COLO829 (cell line): ENCODE results near the gene CNOT4.
"Not testable (repeated sequence)": the region's sequence is repeated elsewhere in the genome, so short reads cannot be mapped to it uniquely, and the experiment has no call there.

ENCODE experiments used
- DNase-seq: peaks from one replicate; pipeline ENCODE4 v3.0.0; 2012; ENCODE audit warnings: low spot score

CNOT4 gene

DNA sequence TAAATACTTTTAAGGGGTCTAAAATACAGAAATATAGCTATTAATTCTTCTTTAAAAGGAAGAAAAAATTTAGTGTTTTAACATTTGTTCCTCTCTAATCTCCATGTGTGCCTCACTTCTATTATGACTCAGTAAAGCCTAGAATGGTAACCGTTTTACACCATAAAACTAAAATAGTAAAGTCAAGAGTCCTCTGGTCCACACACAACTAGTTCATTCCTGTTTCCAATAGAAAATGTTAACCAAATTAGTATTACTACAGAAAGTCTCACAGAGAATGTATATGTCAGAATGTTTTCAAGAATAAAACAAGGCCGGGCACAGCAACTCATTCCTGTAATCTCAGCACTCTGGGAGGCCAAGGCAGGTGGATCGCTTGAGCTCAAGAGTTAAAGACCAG lies 55.8 kb downstream of the CNOT4 start:
- DNase-seq: no peak

DNA sequence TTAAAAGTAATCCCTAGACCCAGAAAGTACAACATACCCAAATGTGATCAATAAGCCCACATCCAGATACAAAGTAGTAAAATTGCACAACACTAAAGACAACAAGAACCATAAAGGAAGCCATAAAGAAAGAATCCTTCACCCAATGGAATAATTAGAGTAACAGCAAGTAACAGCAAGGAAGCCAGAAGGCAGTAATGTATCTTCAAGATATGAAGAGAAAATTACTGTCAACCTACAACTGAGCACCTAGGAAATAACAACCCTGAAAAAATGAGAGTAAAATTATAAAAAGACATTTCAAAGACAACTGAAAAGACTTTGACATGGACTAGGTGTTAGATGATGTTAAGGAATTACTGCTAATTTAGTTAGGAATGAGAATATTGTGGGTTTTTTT lies 60.5 kb downstream of the CNOT4 start:
- no peak for DNase-seq

DNA sequence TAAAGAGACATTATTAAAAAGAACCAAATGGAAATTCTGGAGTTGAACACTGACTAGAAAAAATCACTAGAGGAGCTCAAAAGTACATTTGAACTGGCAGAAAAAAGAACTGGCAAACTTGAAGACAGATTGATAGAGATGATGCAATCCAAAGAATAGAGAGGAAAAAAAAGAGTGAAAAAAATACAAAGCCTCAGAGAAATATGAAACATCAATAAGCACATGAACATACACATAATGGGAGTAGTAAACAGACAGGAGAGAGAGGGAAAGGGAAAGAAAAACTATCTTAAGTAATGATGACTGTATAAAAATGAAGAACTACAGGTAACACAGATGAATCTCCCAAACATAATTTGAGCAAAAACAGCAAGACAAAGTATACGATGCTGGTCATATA lies 61.1 kb downstream of the CNOT4 start:
- DNase-seq: no peak

DNA sequence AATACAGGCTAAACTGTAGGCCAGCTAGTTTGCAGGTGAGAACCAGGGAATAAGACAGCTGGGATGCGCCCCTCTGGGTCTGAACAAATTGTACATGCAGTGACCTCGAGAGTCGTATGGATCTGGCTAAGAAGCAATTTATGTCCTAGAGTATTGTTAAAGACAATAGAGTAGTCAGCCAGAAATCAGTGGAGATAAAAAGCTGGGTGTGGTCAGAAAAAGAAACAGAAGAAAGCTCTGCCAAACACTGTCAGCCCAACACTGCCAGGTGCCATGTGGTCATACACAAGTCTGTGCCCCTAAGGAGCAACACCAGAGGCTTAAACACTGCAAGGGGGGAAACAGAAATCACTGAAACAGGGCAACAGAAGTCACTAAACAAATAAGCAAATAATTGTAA lies 62.2 kb downstream of the CNOT4 start:
- DNase-seq: no peak

DNA sequence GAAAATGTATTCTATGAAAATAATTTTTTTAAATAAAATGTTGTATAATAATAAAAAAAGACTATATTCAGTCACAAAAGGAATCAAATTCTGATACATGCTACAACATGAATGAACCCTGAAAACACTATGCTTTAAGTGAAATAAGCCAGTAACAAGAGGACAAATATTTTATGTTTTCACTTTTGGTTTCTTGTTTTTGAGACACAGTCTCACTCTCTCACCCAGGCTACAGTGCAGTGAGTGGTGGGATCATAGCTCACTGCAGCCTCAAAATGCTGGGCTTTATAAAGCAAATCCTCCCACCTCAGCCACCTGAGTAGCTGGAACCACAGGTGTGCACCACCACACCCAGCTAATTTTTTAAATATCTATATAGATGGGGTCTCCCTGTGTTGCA lies 64.2 kb downstream of the CNOT4 start:
- DNase-seq: no peak

DNA sequence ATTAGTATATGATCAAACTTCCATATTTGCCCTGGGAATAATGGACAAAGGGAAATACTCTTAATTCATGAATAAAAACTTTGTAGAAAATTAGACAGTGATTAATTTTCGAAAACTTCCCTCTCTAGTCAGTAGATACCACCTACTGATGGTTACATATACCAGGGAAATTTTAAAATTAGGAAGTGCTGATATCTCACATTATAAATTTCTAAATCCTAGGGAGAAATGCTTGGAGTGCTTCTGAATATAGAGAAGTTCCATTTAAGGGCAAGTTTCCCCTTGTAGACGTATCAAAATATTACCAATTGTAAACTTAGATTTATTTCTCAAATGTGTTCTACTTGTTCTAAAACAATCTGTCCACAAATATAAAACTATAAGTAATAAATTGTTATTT lies 64.6 kb downstream of the CNOT4 start:
- not testable (repeated sequence) for DNase-seq

DNA sequence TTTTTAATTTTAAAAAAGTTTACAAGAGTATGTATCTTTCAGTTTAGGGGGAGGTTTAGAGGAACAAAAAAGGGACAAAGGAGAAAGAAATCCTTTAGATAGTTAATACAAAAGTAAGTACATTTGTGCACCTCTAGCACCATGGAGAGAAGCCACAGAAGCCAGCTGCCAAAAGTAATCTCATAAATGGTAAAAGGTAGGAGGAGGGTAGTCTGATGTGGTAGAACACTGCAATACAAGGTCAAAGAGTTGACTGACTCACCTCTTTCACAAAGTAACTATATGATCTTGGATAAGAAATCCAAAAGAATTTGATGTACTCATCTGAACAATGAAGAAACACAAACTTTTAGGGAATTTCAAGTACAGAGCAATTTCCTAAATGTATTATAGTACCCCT lies 68.1 kb downstream of the CNOT4 start:
- DNase-seq: peak; percentile 66

DNA sequence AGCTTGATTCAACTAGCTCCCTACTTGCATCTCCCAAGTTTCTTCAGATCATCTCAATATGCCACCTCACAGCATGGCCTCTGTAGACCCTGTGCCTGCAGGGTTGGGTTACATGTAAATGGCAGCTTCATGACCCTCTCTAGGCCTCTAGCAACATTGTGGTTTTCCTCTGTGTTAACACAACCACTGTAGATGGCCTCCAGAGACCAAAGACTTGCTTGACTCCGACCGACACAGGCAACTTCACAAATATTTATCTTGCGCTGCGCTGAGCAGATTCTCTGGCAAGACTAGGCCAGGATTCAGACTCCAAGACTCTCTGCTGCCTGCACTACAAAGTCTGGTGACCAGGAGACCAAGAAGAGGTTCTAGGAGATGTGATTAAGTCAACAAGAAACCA lies 75.9 kb downstream of the CNOT4 start:
- DNase-seq: no peak

DNA sequence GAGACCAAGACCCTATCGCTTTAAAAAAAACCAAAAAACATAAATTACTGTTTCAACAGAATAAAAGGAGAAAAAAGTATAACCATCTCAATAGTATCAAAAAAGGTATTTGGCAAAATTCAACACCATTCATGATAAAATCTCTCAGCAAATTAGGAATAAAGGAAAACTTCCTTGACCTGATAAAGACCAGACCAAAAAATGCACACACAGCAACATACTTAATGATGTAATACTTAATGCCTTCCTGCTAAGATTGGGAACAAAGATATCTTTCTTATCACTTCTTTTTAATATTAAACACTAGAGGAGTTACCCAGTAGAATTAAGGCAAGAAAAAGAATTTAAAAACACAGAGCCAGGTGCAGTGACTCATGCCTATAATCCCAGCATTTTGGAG lies 79.3 kb downstream of the CNOT4 start:
- peak; percentile 35 for DNase-seq

DNA sequence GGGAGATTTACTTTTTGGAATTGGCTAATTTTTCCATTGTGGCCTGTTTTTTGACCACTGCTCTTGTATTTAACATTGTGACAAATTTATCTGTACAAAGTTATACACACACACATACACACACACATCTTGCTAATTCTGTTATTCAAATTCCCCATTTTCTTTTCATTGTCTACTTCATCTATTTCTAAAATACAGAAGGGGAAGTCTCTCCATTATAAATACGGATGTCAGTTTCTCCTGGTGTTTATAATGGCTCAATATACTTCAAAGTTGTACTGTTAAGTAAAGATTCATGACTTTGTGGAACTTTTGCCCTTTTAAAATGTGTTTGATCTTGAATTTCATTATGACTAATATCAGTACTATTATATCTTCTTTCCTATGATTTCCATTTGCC lies 81.0 kb downstream of the CNOT4 start:
- DNase-seq: no peak

DNA sequence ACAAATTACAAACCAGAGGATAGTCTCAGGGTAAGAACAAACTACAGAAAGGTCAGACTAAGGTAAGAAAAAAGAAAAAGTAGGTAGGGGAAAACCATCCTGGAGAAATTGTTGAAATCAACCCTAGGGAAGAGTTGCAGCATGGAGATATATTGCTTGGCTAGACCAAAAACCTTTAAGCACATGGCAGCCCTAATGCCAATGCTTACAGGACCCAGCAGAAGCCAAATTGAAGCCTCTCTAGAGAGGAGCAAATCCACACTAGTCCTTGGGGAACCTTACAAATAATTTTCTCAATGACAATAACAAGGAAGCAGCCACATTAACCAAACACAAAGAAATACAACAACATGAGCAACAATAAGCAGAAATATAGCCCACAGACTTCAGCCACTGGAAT lies 81.9 kb downstream of the CNOT4 start:
- DNase-seq: no peak

DNA sequence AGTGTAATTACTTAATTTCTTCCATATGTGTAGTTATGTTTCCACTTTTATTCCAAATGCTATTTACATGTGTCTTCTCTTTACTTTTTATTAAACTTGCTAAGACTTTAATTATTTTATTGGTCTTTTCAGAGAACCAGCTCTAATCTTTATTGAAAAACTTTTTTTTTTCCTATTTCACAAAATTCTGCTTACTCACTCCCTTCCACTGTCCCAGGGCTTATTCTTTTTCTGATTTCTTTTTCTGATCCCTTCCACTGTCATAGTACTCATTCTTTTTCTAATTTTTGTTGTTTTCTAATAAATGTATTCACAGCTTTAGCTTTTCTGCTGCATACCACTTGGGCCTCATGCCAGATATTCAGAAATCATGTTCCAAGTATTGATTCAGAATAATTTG lies 82.7 kb downstream of the CNOT4 start:
- DNase-seq: no peak

DNA sequence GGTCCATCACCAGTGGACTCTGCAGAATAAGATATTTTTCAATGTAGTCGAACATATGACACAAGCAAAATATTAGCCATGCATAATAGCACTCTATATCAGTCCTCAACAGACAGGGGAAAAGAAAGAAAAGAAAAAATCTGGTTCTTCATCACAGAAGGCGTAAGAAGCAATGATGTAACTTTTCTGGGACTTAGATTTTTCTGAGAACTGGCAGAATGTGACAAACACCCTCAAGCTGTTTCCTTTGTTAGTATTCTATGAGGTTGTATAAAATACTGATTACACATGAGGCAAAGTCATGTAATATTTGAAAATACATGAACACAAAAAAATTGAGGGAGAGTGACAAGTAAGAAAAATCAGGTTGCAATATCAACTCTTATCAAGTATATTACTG lies 84.9 kb downstream of the CNOT4 start:
- no peak for DNase-seq

DNA sequence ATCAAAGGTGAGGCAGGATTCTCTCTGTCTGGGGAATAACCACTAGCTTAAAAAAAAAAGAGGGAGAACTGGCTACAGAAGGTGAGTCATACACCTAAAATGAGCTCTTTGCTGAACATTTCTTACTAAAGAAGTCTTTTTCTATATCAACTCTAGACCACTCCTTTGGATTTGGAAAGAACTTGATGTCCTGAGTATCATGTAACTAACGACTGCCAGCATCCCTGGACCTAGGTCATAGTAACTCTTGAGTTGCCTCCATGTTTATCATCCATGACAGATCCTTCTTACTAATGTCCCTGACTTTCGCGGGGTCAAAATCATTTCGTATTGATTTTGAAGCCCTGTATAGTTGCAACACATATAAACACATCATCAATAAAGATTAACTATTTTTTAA lies 89.1 kb downstream of the CNOT4 start:
- DNase-seq: no peak

DNA sequence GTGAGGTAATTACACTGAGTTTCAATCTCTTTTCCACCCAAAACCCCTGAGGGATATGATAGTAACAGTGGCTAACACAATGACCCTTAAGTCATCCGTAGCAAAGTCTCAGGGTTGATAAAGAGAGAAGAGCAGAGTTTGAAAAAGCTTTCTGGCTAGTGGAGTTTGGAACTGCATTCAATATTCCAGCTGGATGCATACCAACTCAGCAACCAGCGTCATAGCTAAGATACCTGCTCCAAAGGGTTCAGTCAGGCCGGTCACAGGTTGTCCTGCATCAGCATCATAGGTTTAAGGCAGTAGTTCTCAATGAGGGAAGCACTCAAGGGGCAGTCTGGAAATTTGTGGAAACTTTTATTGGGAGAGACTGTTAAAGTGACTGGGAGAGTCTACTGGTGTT lies 93.5 kb downstream of the CNOT4 start:
- DNase-seq: no peak

DNA sequence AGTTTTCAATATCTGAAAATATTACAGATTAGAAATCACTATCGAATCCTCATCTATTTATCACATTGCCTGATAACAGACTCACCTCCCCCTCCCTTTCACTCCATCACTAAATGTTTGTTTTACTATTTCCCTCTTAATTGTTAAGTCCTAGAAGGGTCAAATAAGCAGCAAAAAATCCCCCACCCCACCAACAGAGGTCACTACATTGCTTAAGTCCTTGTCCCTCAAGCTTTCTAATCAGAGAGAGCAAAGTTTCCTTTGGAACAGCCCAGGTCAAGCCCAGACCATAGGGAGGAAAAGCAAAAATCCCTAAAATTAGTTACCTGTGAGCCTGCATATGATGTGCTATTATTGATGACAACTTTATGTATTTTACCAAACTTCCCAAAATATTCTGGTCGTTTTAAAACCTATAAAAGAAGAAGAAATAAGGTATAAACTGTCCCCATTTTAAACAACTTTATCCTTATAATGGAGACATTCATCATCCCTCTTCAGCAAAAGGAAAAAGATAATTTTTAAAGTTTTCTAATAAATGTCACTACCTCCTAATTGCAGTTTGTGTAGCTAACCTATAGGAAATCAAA lies 95.0 kb downstream of the CNOT4 start:
- DNase-seq: peak; percentile 32

DNA sequence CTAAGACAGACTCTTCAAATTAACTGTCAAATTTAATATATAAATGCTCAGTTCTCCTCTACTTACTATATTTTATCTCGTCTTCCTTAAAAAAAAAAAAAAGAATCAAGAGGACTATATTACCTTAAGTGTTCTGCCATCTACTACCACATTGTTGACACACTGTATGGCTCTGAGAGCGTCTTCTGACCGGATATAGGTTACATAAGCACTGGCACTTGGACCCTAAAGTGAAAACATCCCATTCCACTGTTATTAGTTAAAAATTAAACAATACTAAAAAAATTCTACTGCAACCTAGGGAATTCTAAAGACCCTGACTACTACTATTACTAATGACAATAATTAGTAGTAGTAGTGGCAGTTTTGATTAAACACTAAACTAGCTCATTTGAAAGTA lies 95.7 kb downstream of the CNOT4 start:
- no peak for DNase-seq

DNA sequence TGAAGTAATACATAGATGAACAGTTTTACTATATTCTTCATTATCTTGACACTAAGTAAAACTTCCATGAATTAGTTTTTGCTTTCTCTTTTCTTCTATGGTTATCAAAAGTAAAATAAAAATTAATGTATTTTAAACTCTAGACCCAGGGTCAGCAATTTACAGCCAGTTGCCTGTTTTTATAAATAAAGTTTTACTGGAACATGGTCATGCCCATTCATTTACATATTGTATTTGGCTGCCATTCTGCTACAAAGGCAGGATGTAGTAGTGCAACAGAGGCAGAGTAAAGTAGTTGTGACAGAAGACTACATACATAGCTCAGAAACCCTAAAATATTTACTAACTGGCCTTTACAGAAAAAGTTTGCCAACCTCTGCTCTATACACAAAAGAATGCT lies 98.8 kb downstream of the CNOT4 start:
- no peak for DNase-seq

DNA sequence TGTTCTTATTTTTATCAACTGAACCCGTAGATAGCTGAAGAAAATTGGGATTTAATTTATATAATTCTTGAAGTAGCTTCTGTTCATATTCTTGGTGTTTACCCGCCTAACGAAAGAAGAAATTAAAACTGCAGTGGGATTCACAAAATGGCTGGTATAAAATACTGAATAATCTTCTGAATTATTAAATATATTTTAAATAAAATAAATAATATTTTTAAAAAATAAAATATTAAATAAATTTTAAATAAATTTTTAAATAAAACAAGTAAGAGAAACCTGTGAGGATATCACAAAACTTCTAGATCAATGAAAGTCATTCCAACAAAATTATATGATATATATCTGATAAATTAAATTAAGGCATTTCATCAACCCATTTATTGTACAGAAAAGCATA lies 99.4 kb downstream of the CNOT4 start:
- no peak for DNase-seq

DNA sequence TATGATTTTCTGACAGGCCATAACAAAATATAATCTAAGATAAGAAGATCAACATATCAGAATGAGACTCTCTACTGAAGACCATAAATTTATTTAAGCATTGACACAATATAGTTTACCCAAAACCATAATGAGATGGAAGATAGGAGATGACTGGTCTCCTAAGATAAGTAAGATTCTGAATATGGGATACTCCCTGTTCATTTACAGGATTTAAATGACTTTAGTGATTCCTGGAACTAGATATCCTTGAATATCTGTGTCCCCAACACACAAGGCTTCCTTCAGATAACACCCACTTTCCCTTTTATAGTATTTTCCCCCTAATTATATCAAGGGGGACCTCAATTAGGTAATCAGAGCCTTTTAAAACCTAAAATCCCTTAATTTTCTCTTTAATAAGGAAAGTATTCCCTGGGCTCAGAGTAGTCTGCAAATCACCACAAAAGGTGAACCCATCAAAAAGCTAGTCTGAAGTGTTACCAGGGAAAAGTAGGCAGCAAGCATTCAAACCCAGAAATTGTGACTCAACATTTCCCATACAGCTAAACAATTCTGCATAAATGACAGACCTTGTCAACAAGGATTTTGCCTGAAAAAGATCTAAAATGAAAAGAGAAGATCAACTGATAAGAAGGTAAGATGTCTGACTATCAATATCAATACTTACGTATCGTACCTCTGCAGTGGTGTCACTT lies 99.9 kb downstream of the CNOT4 start:
- no peak for DNase-seq

DNA sequence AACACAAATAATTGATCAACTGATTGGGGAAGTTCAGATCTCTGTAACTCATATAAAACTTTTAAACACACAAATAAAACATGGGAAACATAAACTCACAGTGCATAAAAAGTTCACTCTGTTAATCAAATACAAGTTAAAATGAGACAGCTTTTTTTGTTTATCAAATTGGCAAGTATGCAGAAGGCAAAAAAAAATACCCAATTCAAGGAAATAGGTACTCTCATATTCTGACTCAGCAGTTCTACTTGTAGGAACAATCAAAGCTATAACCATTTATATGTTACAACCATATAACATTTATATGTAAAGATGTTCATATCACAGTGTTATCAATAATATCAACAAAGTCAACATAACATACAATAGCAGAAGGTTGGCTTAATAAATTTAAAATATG lies 102.0 kb downstream of the CNOT4 start:
- no peak for DNase-seq

DNA sequence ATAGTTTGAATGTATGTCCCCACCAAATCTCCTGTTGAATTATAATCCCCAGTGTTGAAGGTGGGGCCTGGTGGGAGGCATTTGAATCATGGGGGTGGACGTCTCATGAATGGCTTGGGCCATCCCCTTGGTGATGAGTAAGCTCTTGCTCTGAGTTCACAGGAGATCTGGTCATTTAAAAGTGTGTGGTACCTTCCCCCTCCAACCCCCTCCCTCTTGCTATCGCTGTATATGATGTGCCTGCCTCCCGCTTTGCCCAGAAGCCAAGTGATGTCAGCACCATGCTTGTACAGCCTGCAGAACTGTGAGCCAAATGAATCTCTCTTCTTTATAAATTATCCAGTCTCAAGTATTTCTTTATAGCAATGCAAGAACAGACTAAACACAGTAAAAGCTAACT lies 103.0 kb downstream of the CNOT4 start:
- no peak for DNase-seq

DNA sequence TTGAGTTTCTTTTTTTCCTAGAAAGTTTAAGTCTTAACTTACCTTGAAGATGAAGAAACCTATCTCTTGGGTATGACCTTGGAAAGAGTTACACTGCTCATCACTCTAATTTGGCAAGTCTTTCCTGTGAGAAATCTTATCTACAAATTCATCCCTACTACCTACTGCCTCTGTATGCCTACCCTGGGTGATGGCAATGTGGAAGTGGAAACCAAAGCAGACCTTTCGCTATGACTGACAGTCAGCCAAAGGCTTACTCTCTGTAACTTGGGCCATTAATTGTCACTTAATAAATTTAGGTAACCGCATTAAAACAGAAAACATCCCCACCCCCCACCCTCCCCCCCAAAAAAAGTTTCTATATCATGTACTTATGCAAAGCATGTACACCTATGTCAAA lies 103.9 kb downstream of the CNOT4 start:
- no peak for DNase-seq

DNA sequence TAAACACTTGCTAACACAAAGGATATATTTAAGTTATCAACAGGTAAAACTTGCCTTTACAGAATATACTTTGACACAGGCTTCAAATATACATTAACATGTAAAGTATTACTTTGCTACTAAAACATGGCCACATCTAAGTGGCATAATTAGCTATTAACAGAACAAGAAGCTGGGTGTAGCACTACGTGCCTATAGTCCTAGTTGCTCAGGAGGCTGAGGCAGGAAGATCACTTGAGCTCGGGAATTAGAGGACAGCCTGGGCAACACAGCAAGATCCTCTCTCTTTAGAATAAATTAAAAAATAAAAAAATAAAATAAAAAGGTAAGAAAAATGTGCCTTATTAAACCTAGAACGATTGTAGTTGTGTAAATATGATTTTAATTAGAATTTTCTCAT lies 106.6 kb downstream of the CNOT4 start:
- no peak for DNase-seq
